Measurements from ENCODE around the gene ERFE. TPM values are rescaled to one million over a fixed set of nuclear protein-coding genes. Genes with fewer than 3 reads are reported as not detected.

The ERFE gene
- total and polyA plus RNA-seq, 2 donors (not counting 3 experiments of a cell fraction or from before 2014, with no cell fraction given), result 0.65 to 1.2 TPM

DNA sequence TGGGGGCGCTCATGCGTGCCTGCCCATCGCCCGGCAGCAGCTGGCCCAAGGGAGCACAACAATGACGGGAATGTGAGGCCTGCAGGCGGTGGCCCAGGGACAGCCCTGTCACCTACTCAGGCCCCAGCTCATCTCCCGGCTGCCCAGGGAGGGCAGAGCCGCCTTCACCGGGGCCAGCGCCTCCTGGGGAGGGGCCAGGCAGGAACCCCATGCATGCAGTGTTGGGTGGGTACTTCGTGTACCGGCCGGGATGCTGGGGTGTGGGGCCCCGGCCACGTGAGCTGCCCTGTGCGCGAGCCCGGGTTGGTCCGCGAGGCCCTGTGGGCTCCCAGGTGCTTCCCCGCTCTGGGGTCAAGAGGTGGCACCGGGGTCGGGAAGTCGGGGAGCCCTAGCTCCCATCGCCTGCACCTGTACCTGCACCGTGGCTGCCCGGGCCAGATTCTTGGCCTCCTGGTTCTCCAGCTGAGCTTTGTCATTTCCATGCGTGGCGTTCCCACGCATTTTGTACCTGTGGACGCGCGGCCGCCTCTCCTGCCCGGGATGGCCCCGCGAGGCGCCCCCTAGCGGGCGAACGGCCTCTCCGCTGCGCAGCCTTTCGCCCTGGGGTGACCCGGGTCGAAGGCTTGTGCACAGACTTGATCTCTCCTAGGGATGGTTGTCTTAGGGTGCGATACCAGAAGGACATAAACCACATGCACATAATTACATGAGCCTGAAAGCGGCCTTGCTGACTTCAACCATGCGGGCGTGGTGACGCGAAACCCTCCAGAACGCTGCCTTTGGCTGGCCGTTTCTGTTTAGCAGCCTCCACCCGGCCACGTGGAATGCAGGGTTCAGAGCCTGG lies 19.4 kb upstream of the ERFE start:
- no peaks in the 10 kb centered on the region for H4K20me1 ChIP-seq (replicated peaks; ENCODE audit: control insufficient read depth, extremely low read depth, insufficient read depth, low read length)
- FAIRE-seq (no peak), DNase-seq (ENCODE audit: low read depth, low spot score) (no peak)
- H3K9me3 ChIP-seq (replicated peaks; ENCODE audit: control insufficient read depth, insufficient read depth, low read length), result no peaks in the 10 kb centered on the region
- CTCF ChIA-PET, result interaction anchor here (1.1 kb wide), 1 partner anchor 281 kb away, joined by 3 read pairs; no protein-coding TSS in a partner anchor
- no peaks in the 10 kb centered on the region for H3K4me1 ChIP-seq (ENCODE audit: control insufficient read depth, extremely low read depth, insufficient read depth, low read length)
- TF ChIP-seq, protein P1, sequence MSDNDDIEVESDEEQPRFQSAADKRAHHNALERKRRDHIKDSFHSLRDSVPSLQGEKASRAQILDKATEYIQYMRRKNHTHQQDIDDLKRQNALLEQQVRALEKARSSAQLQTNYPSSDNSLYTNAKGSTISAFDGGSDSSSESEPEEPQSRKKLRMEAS (IDR thresholded peaks at IDR 0.05; ENCODE audit: insufficient read depth, insufficient read length), result no peak
- TF ChIP-seq FOS (IDR thresholded peaks at IDR 0.05; ENCODE audit: borderline replicate concordance, insufficient read depth, low read length), result no peak
- no peak for TF ChIP-seq POLR2AphosphoS5 (IDR thresholded peaks at IDR 0.05; ENCODE audit: insufficient read depth, low read depth, low read length)
- TF ChIP-seq GATA2 (IDR thresholded peaks at IDR 0.05; ENCODE audit: insufficient read depth, insufficient read length, low read depth, low read length), result no peak
- TF ChIP-seq MYC (IDR thresholded peaks at IDR 0.05; ENCODE audit: low read depth, low read length), result no peak
- no peak for TF ChIP-seq EZH2 (IDR thresholded peaks at IDR 0.05; ENCODE audit: borderline replicate concordance, low read depth, low read length, severe bottlenecking)
- TF ChIP-seq, protein P2, sequence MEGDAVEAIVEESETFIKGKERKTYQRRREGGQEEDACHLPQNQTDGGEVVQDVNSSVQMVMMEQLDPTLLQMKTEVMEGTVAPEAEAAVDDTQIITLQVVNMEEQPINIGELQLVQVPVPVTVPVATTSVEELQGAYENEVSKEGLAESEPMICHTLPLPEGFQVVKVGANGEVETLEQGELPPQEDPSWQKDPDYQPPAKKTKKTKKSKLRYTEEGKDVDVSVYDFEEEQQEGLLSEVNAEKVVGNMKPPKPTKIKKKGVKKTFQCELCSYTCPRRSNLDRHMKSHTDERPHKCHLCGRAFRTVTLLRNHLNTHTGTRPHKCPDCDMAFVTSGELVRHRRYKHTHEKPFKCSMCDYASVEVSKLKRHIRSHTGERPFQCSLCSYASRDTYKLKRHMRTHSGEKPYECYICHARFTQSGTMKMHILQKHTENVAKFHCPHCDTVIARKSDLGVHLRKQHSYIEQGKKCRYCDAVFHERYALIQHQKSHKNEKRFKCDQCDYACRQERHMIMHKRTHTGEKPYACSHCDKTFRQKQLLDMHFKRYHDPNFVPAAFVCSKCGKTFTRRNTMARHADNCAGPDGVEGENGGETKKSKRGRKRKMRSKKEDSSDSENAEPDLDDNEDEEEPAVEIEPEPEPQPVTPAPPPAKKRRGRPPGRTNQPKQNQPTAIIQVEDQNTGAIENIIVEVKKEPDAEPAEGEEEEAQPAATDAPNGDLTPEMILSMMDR (IDR thresholded peaks at IDR 0.05; ENCODE audit: extremely low read depth in 1 of 2, insufficient read depth in 1 of 2, low read depth in 1 of 2, low read length in 2 of 2), result peak; percentile 64 to 67
- TF ChIP-seq JUN (IDR thresholded peaks at IDR 0.05; ENCODE audit: borderline replicate concordance, insufficient read depth, insufficient read length, low read depth), result no peak
- no peak for TF ChIP-seq POLR2A (IDR thresholded peaks at IDR 0.05; ENCODE audit: low read depth, low read length)
- H3K9ac ChIP-seq (replicated peaks; ENCODE audit: extremely low read depth, insufficient read depth, low read length), result no peak overlapping the region
- intact Hi-C loops (cut with micrococcal nuclease) (loop anchor here (1.0 kb wide), 1 partner anchor 216 kb away; no protein-coding TSS in a partner anchor), dilution Hi-C loops (cut with MboI; ENCODE audit: extremely low pct_ligation_motif_present, low sequenced_read_pairs) (no loop called here)
- no peaks in the 10 kb centered on the region for H3K79me2 ChIP-seq (ENCODE audit: control insufficient read depth, insufficient read depth, low read length)
- POLR2A ChIA-PET, result no interaction called here
- H3K36me3 ChIP-seq (ENCODE audit: control insufficient read depth in 2 of 2, extremely low read depth in 1 of 2, insufficient read depth in 2 of 2, low read length in 2 of 2), result no peaks in the 10 kb centered on the region
- no peaks in the 10 kb centered on the region for H3K27me3 ChIP-seq (ENCODE audit: control insufficient read depth in 2 of 2, insufficient read depth in 2 of 2, low read length in 2 of 2)
- no peak overlapping the region for H2AFZ ChIP-seq (ENCODE audit: low read depth, low read length)
- no peak overlapping the region for H3K27ac ChIP-seq (ENCODE audit: insufficient read depth, low read depth, low read length)
- no peaks in the 10 kb centered on the region for H3K9me1 ChIP-seq (replicated peaks; ENCODE audit: control insufficient read depth, extremely low read depth, insufficient read depth, low read length)
- H3K4me3 ChIP-seq (replicated peaks in 1 of 3; ENCODE audit: insufficient read depth in 1 of 3, low read depth in 1 of 3, low read length in 3 of 3), result no peak overlapping the region
- no TSS peak for BruUV-seq (replicated peaks)
- H3K4me2 ChIP-seq (ENCODE audit: insufficient read depth, low read length), result no peak overlapping the region

Measured in endothelial cell of umbilical vein (primary cell).